OCI-LY3 (cell line): ENCODE measurements around the gene CARNS1.
"Not testable (repeated sequence)": the region's sequence is repeated elsewhere in the genome, so short reads cannot be mapped to it uniquely, and the experiment has no call there.

Source experiments
- H2AFZ ChIP-seq: fragments of 200-600, 300-600 bp; shearing (Covaris generic); 2 replicates; pipeline ENCODE4 v1.6.0; 2014; ENCODE audit warnings: antibody characterized with exemption, low read depth, low read length
- H3K27ac ChIP-seq: fragments of 200-600, 300-600 bp; sonication (generic); 2 replicates; pipeline ENCODE4 v1.5.1; 2014; ENCODE audit warnings: mild to moderate bottlenecking, low read length, moderate library complexity, mixed read lengths
- H3K27me3 ChIP-seq: fragments of 200-600, 300-600 bp; sonication (generic); 2 replicates; pipeline ENCODE4 v1.6.1; 2014; ENCODE audit warnings: low read depth, low read length, mixed read lengths
- H3K36me3 ChIP-seq: fragments of 200-600, 300-600 bp; sonication (generic); replicated peaks from 2 replicates; pipeline ENCODE3; 2014; ENCODE audit warnings: low read depth, low read length, mixed read lengths
- H3K4me1 ChIP-seq: fragments of 300-600, 200-600 bp; sonication (generic); 2 replicates; pipeline ENCODE4 v1.6.1; 2014; ENCODE audit warnings: low read length, mixed read lengths
- H3K4me2 ChIP-seq: fragments of 200-600, 300-600 bp; sonication (generic); 2 replicates; pipeline ENCODE4 v1.6.1; 2014; ENCODE audit warnings: low read length, mixed read lengths
- H3K4me3 ChIP-seq: fragments of 300-600, 200-600 bp; sonication (generic); 2 replicates; pipeline ENCODE4 v1.5.1; 2014; ENCODE audit warnings: antibody characterized with exemption, mild to moderate bottlenecking, low read length, moderate library complexity
- H3K79me2 ChIP-seq: fragments of 300-600, 200-600 bp; shearing (Covaris generic); 2 replicates; pipeline ENCODE4 v1.6.1; 2014; ENCODE audit warnings: mild to moderate bottlenecking, low read length, mixed read lengths
- H3K9ac ChIP-seq: fragments of 300-600, 200-600 bp; shearing (Covaris generic); 2 replicates; pipeline ENCODE4 v1.6.0; 2014; ENCODE audit warnings: mild to moderate bottlenecking, low read length, moderate library complexity
- H3K9me3 ChIP-seq: fragments of 200-600, 300-600 bp; shearing (Covaris generic); 2 replicates; pipeline ENCODE4 v1.6.1; 2014; ENCODE audit warnings: low read length, mixed read lengths; ENCODE audit not compliant: insufficient read depth
- H4K20me1 ChIP-seq: fragments of 200-600, 300-600 bp; sonication (generic); 2 replicates; pipeline ENCODE4 v1.6.1; 2016; ENCODE audit warnings: low read length, mixed read lengths; ENCODE audit not compliant: insufficient read depth
- CTCF ChIP-seq: fragments of 200-600, 300-600 bp; sonication (generic); IDR thresholded peaks from 2 replicates; pipeline ENCODE4 v1.5.1; 2014; ENCODE audit warnings: antibody characterized with exemption, low read length, low read depth
- EZH2phosphoT487 ChIP-seq: fragments of 200-600 bp; shearing (Covaris generic); IDR thresholded peaks from 2 replicates; pipeline ENCODE4 v1.6.1; 2018; ENCODE audit warnings: antibody characterized with exemption, mixed run types, low read depth

Gene CARNS1

DNA sequence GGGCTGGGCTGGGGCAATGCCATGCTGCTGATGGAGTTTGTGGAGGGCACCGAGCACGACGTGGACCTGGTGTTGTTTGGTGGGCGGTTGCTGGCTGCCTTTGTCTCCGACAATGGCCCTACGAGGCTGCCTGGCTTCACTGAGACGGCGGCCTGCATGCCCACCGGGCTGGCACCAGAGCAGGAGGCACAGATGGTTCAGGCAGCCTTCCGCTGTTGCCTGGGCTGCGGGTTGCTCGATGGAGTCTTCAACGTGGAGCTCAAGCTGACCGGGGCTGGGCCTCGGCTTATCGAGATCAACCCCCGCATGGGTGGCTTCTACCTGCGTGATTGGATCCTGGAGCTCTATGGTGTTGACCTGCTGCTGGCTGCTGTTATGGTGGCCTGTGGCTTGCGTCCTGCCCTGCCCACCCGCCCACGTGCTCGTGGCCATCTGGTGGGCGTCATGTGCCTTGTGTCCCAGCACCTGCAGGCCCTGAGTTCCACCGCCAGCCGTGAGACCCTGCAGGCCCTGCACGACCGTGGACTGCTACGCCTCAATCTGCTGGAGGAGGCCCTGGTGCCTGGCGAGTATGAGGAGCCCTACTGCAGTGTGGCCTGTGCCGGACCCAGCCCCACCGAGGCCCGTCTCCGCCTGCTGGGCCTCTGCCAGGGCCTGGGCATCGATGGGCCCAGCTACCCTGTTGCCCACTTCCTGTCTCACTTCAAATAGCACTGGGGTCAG lies 8.6 kb downstream of the CARNS1 start:
- Histone ChIP-seq H4K20me1 (no peaks in the 10 kb centered on the region), H3K36me3 (no peaks in the 10 kb centered on the region), H3K4me2 (no peak overlapping the region), H3K27me3 (peaks cover 11% of the 10 kb centered on the region), H3K4me3 (no peak overlapping the region), H3K9me3 (no peaks in the 10 kb centered on the region), H3K4me1 (peaks cover 22% of the 10 kb centered on the region), H2AFZ (no peak overlapping the region), H3K27ac (no peak overlapping the region), H3K9ac (no peak overlapping the region), H3K79me2 (peaks cover 7% of the 10 kb centered on the region)
- TF ChIP-seq EZH2phosphoT487 (no peak), CTCF (no peak)

GRCh38 chr11:67427364-67427859 lies 11.9 kb downstream of the CARNS1 start:
- Histone ChIP-seq H3K4me3 (peak overlapping the region; percentile 86), H3K9ac (peak overlapping the region; percentile 87), H2AFZ (peak overlapping the region; percentile 85), H3K27ac (peak overlapping the region; percentile 44), H3K4me2 (peak overlapping the region; percentile 80), H3K79me2 (peaks cover 18% of the 10 kb centered on the region), H3K4me1 (peaks cover 12% of the 10 kb centered on the region)
- H3K27me3 ChIP-seq, H4K20me1 ChIP-seq, H3K9me3 ChIP-seq, H3K36me3 ChIP-seq: not testable (repeated sequence)

- peak within 1 kb of the TSS; percentile 87 for H3K9ac ChIP-seq
- peaks cover 18% of the 10 kb centered on the region for H3K79me2 ChIP-seq
- H3K9me3 ChIP-seq = no peaks in the 10 kb centered on the region
- no peaks in the 10 kb centered on the region for H3K27me3 ChIP-seq
- H3K4me1 ChIP-seq = peaks cover 13% of the 10 kb centered on the region
- peak within 1 kb of the TSS; percentile 86 for H3K4me3 ChIP-seq
- H3K36me3 ChIP-seq = peaks cover 12% of the 10 kb centered on the region
- TF ChIP-seq CTCF (no peak), EZH2phosphoT487 (no peak)
- H4K20me1 ChIP-seq = no peaks in the 10 kb centered on the region
- H3K27ac ChIP-seq = peak within 1 kb of the TSS; percentile 47
- peak within 1 kb of the TSS; percentile 85 for H2AFZ ChIP-seq
- H3K4me2 ChIP-seq = peak within 1 kb of the TSS; percentile 82
Observed at GRCh38 chr11:67428052-67429001, 12.8 kb downstream of the CARNS1 start, which contains the start of gene RPS6KB2. RPS6KB2 (plus strand) TSS chr11:67428494; CDS start chr11:67428546, 52 bp downstream.

- Histone ChIP-seq H3K36me3 (peaks cover 18% of the 10 kb centered on the region), H3K9ac (peak overlapping the region; percentile 87), H3K27me3 (no peaks in the 10 kb centered on the region), H3K4me3 (peak overlapping the region; percentile 86), H4K20me1 (no peaks in the 10 kb centered on the region), H3K4me1 (peaks cover 22% of the 10 kb centered on the region), H2AFZ (no peak overlapping the region), H3K9me3 (no peaks in the 10 kb centered on the region), H3K27ac (peak overlapping the region; percentile 47), H3K4me2 (peak overlapping the region; percentile 82), H3K79me2 (peaks cover 19% of the 10 kb centered on the region)
- TF ChIP-seq CTCF (no peak), EZH2phosphoT487 (no peak)
Observed at GRCh38 chr11:67429038-67429668, 13.7 kb downstream of the CARNS1 start.
